Measurements from ENCODE around the gene UGT1A3.

UGT1A3 gene

GRCh38 chr2:233711312-233712008 lies 17.4 kb upstream of the UGT1A3 start:
- H3F3A ChIP-seq (ENCODE audit: insufficient read depth, low read length): no peaks in the 10 kb centered on the region
- H3K27ac ChIP-seq (ENCODE audit: low read length): no peak overlapping the region

GRCh38 chr2:233712611-233713261 lies 16.1 kb upstream of the UGT1A3 start, which contains the start of gene UGT1A5:
TSS of gene UGT1A5 (plus strand) at chr2:233712907. CDS start at chr2:233712992, 85 bp downstream.
- Histone ChIP-seq H3K36me3 (replicated peaks; ENCODE audit: insufficient read depth, low read length) (no peaks in the 10 kb centered on the region), H3K9ac (ENCODE audit: low read length) (no peak within 1 kb of the TSS), H3K4me2 (ENCODE audit: low read depth, low read length) (no peak within 1 kb of the TSS), H3K9me2 (replicated peaks; ENCODE audit: insufficient read depth, low read length) (no peaks in the 10 kb centered on the region), H3K4me1 (ENCODE audit: low read length) (no peaks in the 10 kb centered on the region), H3F3A (ENCODE audit: insufficient read depth, low read length) (no peaks in the 10 kb centered on the region), H3K27ac (ENCODE audit: low read length) (no peak within 1 kb of the TSS), H4K20me1 (ENCODE audit: insufficient read depth, low read length) (no peaks in the 10 kb centered on the region), H3K79me2 (ENCODE audit: low read length) (no peaks in the 10 kb centered on the region), H3K9me3 (replicated peaks; ENCODE audit: insufficient read depth, low read length) (no peaks in the 10 kb centered on the region), H3K27me3 (replicated peaks; ENCODE audit: insufficient read depth, low read length) (no peaks in the 10 kb centered on the region), H2AFZ (ENCODE audit: low read length) (no peak within 1 kb of the TSS), H3K4me3 (ENCODE audit: low read length) (no peak within 1 kb of the TSS)
- DNase-seq: no peak
- TF ChIP-seq EZH2 (optimal IDR thresholded peaks at IDR 0.05; ENCODE audit: low read depth, low read length) (no peak), CTCF (IDR thresholded peaks at IDR 0.05; ENCODE audit: low read length) (no peak), EZH2phosphoT487 (IDR thresholded peaks at IDR 0.05; ENCODE audit: low read length) (no peak)

More at GRCh38 chr2:233711312-233712008, 17.4 kb upstream of the UGT1A3 start:
- H3K27me3 ChIP-seq (replicated peaks; ENCODE audit: insufficient read depth, low read length): no peaks in the 10 kb centered on the region
- TF ChIP-seq CTCF (IDR thresholded peaks at IDR 0.05; ENCODE audit: low read length) (peak; percentile 90), EZH2phosphoT487 (IDR thresholded peaks at IDR 0.05; ENCODE audit: low read length) (no peak)
- H3K9me3 ChIP-seq (replicated peaks; ENCODE audit: insufficient read depth, low read length): no peaks in the 10 kb centered on the region
- H3K9me2 ChIP-seq (replicated peaks; ENCODE audit: insufficient read depth, low read length): no peaks in the 10 kb centered on the region
- H4K20me1 ChIP-seq (ENCODE audit: insufficient read depth, low read length): no peaks in the 10 kb centered on the region
- H3K79me2 ChIP-seq (ENCODE audit: low read length): no peaks in the 10 kb centered on the region
- H3K4me3 ChIP-seq (ENCODE audit: low read length): no peak overlapping the region
- no peak overlapping the region for H3K9ac ChIP-seq (ENCODE audit: low read length)
- H3K4me1 ChIP-seq (ENCODE audit: low read length): no peaks in the 10 kb centered on the region
- H3K36me3 ChIP-seq (replicated peaks; ENCODE audit: insufficient read depth, low read length): no peaks in the 10 kb centered on the region
- peak; percentile 61 for DNase-seq
- no peak overlapping the region for H2AFZ ChIP-seq (ENCODE audit: low read length)
- no peak overlapping the region for H3K4me2 ChIP-seq (ENCODE audit: low read depth, low read length)

- DNase-seq: no peak
- no peak for TF ChIP-seq EZH2 (optimal IDR thresholded peaks at IDR 0.05; ENCODE audit: low read depth, low read length)
- H3K79me2 ChIP-seq (ENCODE audit: low read length): no peaks in the 10 kb centered on the region
Measured at GRCh38 chr2:233713262-233713615, 15.6 kb upstream of the UGT1A3 start.

GRCh38 chr2:233714121-233714520 lies 14.7 kb upstream of the UGT1A3 start:
- H3K9ac ChIP-seq (ENCODE audit: low read length): no peak overlapping the region
- no peak overlapping the region for H3K4me2 ChIP-seq (ENCODE audit: low read depth, low read length)
- no peak overlapping the region for H3K4me3 ChIP-seq (ENCODE audit: low read length)
- DNase-seq: no peak
- no peak overlapping the region for H2AFZ ChIP-seq (ENCODE audit: low read length)
- H4K20me1 ChIP-seq (ENCODE audit: insufficient read depth, low read length): no peaks in the 10 kb centered on the region
- H3F3A ChIP-seq (ENCODE audit: insufficient read depth, low read length): no peaks in the 10 kb centered on the region
- no peaks in the 10 kb centered on the region for H3K79me2 ChIP-seq (ENCODE audit: low read length)
- H3K9me2 ChIP-seq (replicated peaks; ENCODE audit: insufficient read depth, low read length): no peaks in the 10 kb centered on the region
- H3K27me3 ChIP-seq (replicated peaks; ENCODE audit: insufficient read depth, low read length): no peaks in the 10 kb centered on the region
- no peaks in the 10 kb centered on the region for H3K36me3 ChIP-seq (replicated peaks; ENCODE audit: insufficient read depth, low read length)
- H3K27ac ChIP-seq (ENCODE audit: low read length): no peak overlapping the region
- TF ChIP-seq CTCF (IDR thresholded peaks at IDR 0.05; ENCODE audit: low read length) (no peak), EZH2 (optimal IDR thresholded peaks at IDR 0.05; ENCODE audit: low read depth, low read length) (no peak), EZH2phosphoT487 (IDR thresholded peaks at IDR 0.05; ENCODE audit: low read length) (no peak)
- no peaks in the 10 kb centered on the region for H3K4me1 ChIP-seq (ENCODE audit: low read length)
- no peaks in the 10 kb centered on the region for H3K9me3 ChIP-seq (replicated peaks; ENCODE audit: insufficient read depth, low read length)

More at GRCh38 chr2:233713262-233713615, 15.6 kb upstream of the UGT1A3 start:
- Histone ChIP-seq H3K36me3 (replicated peaks; ENCODE audit: insufficient read depth, low read length) (no peaks in the 10 kb centered on the region), H3K9ac (ENCODE audit: low read length) (no peak overlapping the region), H3K27me3 (replicated peaks; ENCODE audit: insufficient read depth, low read length) (no peaks in the 10 kb centered on the region), H2AFZ (ENCODE audit: low read length) (no peak overlapping the region), H3K4me3 (ENCODE audit: low read length) (no peak overlapping the region), H3K9me3 (replicated peaks; ENCODE audit: insufficient read depth, low read length) (no peaks in the 10 kb centered on the region), H3K4me2 (ENCODE audit: low read depth, low read length) (no peak overlapping the region), H3K27ac (ENCODE audit: low read length) (no peak overlapping the region), H3K4me1 (ENCODE audit: low read length) (no peaks in the 10 kb centered on the region), H3K9me2 (replicated peaks; ENCODE audit: insufficient read depth, low read length) (no peaks in the 10 kb centered on the region), H3F3A (ENCODE audit: insufficient read depth, low read length) (no peaks in the 10 kb centered on the region), H4K20me1 (ENCODE audit: insufficient read depth, low read length) (no peaks in the 10 kb centered on the region)

Measured in MM.1S (cell line).